Adrenal gland (tissue), 5 donors: ENCODE measurements around the gene TNFRSF18.

Source experiments
- CTCF ChIP-seq, 6 experiments: fragments of 450-650 bp in 4 of 6; fragments of 200-600 bp in 2 of 6; sonication (generic) in 1 of 6; IDR thresholded peaks; 1 replicate in 5 of 6; 2 replicates in 1 of 6; pipeline versions ENCODE4 v1.5.1 to v1.8.0; 2016 to 2021; ENCODE audit warnings: antibody characterized with exemption in 6 of 6, mild to moderate bottlenecking in 2 of 6, moderate library complexity in 1 of 6
- POLR2A ChIP-seq, 2 donors: fragments of 450-650 bp; IDR thresholded peaks; one replicate each; pipeline ENCODE4 v1.6.1; 2017; ENCODE audit warnings: antibody characterized with exemption in 2 of 2, mild to moderate bottlenecking in 2 of 2, moderate library complexity in 1 of 2
- donor health status: DM: no; HTN: no; CAD: no.

- TF ChIP-seq CTCF (IDR thresholded peaks at IDR 0.05) (no peak), POLR2A (IDR thresholded peaks at IDR 0.05) (no peak)
These were observed 45.2 kb downstream of the TNFRSF18 start for GRCh38 chr1:1161078-1161682.
